ENCODE measurements around the gene DPPA3. TPM values are rescaled to one million over a fixed set of nuclear protein-coding genes. Genes with fewer than 3 reads are reported as not detected.
"Not testable (repeated sequence)": the region's sequence is repeated elsewhere in the genome, so short reads cannot be mapped to it uniquely, and the experiment has no call there.

Gene DPPA3
- total RNA-seq = not detected

GRCh38 chr12:7711133-7711532 is at the start of gene DPPA3:
Gene DPPA3, plus strand, starts transcription at chr12:7711433. Its CDS starts 138 bp downstream, at chr12:7711571.
- no peak for DNase-seq

- no peak for DNase-seq
Observed at GRCh38 chr12:7661741-7662140, 49.5 kb upstream of the DPPA3 start.

GRCh38 chr12:7666595-7666994 is 44.6 kb upstream of the DPPA3 start:
- DNase-seq = no peak

- no peak for DNase-seq
Observed at GRCh38 chr12:7667125-7667524, 44.1 kb upstream of the DPPA3 start.

GRCh38 chr12:7668171-7668570 is 43.1 kb upstream of the DPPA3 start:
- no peak for DNase-seq

GRCh38 chr12:7675455-7675854 is 35.8 kb upstream of the DPPA3 start:
- not testable (repeated sequence) for DNase-seq

- not testable (repeated sequence) for DNase-seq
Observed at GRCh38 chr12:7677432-7677888, 33.8 kb upstream of the DPPA3 start.

- no peak for DNase-seq
Observed at GRCh38 chr12:7678744-7679143, 32.5 kb upstream of the DPPA3 start.

GRCh38 chr12:7679251-7680045 is 31.8 kb upstream of the DPPA3 start:
- no peak for DNase-seq

GRCh38 chr12:7681535-7681934 is 29.7 kb upstream of the DPPA3 start:
- no peak for DNase-seq

GRCh38 chr12:7693793-7694192 is 17.4 kb upstream of the DPPA3 start:
- no peak for DNase-seq

- DNase-seq = no peak
Observed at GRCh38 chr12:7694556-7695236, 16.5 kb upstream of the DPPA3 start.

GRCh38 chr12:7695237-7695560 is 16.0 kb upstream of the DPPA3 start:
- DNase-seq = no peak

GRCh38 chr12:7695566-7696197 is 15.6 kb upstream of the DPPA3 start, which contains the start of gene GDF3:
Gene GDF3, minus strand, starts transcription at chr12:7695775. Its CDS starts 47 bp downstream, at chr12:7695728.
- no peak for DNase-seq

GRCh38 chr12:7705846-7706245 is 5.4 kb upstream of the DPPA3 start:
- DNase-seq = no peak

GRCh38 chr12:7709969-7710675 is 1.1 kb upstream of the DPPA3 start:
- DNase-seq = no peak

GRCh38 chr12:7712841-7713442 is 1.7 kb downstream of the DPPA3 start:
- no peak for DNase-seq

- no peak for DNase-seq
Observed at GRCh38 chr12:7716381-7716780, 5.1 kb downstream of the DPPA3 start.

- no peak for DNase-seq
Observed at GRCh38 chr12:7719946-7720730, 8.9 kb downstream of the DPPA3 start.

- no peak for DNase-seq
Observed at GRCh38 chr12:7723926-7724325, 12.7 kb downstream of the DPPA3 start.

- no peak for DNase-seq
Observed at GRCh38 chr12:7729746-7730145, 18.5 kb downstream of the DPPA3 start.

GRCh38 chr12:7730984-7731383 is 19.8 kb downstream of the DPPA3 start:
- not testable (repeated sequence) for DNase-seq

All from effector CD4-positive, alpha-beta T cell (primary cell).